ENCODE results near the gene HARBI1. TPM values are rescaled to one million over a fixed set of nuclear protein-coding genes. Genes with fewer than 3 reads are reported as not detected.

The HARBI1 gene
- total RNA-seq, 1 experiment from 2014 or later, result 6.3 TPM

DNA sequence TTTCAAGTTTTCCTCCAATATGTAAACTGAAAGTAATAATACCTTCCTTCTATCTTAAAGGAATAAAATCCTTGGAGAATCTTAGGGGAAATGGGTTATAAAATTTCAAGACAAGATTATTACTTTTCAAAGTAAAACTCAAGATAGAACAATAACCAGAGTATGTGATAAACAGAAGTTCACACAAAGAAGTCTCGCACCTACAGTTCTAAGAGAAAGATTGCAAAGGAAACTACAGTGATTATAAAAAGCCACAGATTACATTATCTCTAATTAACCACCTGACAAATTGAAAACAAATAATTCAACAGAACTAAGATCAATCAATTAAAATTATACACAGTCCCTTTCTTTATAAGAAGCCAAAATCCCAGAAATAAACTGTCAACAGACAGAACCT, 57.2 kb downstream of the HARBI1 start:
- no peak overlapping the region for H3K9ac ChIP-seq (ENCODE audit: extremely low read depth, insufficient read length, low read length)
- H3K4me1 Mint-ChIP-seq, result peaks cover 9 to 28% of the 10 kb centered on the region in 2 experiments

More for the DNA sequence above, 57.2 kb downstream of the HARBI1 start:
- no peak overlapping the region for H2BK12ac ChIP-seq (ENCODE audit: insufficient read length, low read depth, low read length)
- Mint-ChIP-seq H3K27me3 (ENCODE audit: low read depth) (no peaks in the 10 kb centered on the region), H3K36me3 (ENCODE audit: insufficient read depth in 1 of 3, low read depth in 3 of 3) (no peaks in the 10 kb centered on the region), H3K27ac (no peak overlapping the region), H3K9me3 (no peaks in the 10 kb centered on the region), H3K4me3 (no peak overlapping the region)
- H2BK15ac ChIP-seq (ENCODE audit: low read depth, low read length), result no peak overlapping the region
- WGBS (ENCODE audit: extremely low coverage, insufficient read length, low lambda C conversion rate), result no CpG with 5 or more reads among the region's 1 CpG
- peaks cover 1% of the 10 kb centered on the region; the same call in 1 of the 2 replicates for H3K4me1 ChIP-seq (ENCODE audit: insufficient read depth, low read length)
- H3K27me3 ChIP-seq (ENCODE audit: insufficient read depth, low read length), result no peaks in the 10 kb centered on the region
- H3K9me3 ChIP-seq (ENCODE audit: control insufficient read depth, low read depth, low read length), result no peaks in the 10 kb centered on the region
- no peak overlapping the region for H3K14ac ChIP-seq (ENCODE audit: insufficient read depth, low read length)
- H2AK5ac ChIP-seq (ENCODE audit: insufficient read length, low read length), result no peak overlapping the region
- H3K79me1 ChIP-seq (ENCODE audit: insufficient read depth, low read depth, low read length, poor library complexity, severe bottlenecking), result peaks cover 8% of the 10 kb centered on the region
- H3K23me2 ChIP-seq (ENCODE audit: insufficient read length, low read depth, low read length, poor library complexity, severe bottlenecking), result no peaks in the 10 kb centered on the region
- no peak overlapping the region for H2BK5ac ChIP-seq (ENCODE audit: insufficient read length, low read length)
- no peak overlapping the region for H4K8ac ChIP-seq (replicated peaks; ENCODE audit: insufficient read length, low read depth, low read length)
- no peak overlapping the region for H2AFZ ChIP-seq (ENCODE audit: low read length)
- peaks cover 1% of the 10 kb centered on the region; the same call in 1 of the 2 replicates for H3K79me2 ChIP-seq (ENCODE audit: insufficient read depth, low read length)
- no peak overlapping the region for H3T11ph ChIP-seq (ENCODE audit: low read length)
- H2BK20ac ChIP-seq (ENCODE audit: low read depth, low read length, poor library complexity, severe bottlenecking), result no peak overlapping the region
- no peaks in the 10 kb centered on the region for H4K20me1 ChIP-seq (ENCODE audit: control insufficient read depth, insufficient read depth, insufficient read length)
- no peak overlapping the region for H4K5ac ChIP-seq (ENCODE audit: insufficient read length, low read depth, low read length)
- no peak overlapping the region for H3K23ac ChIP-seq (ENCODE audit: insufficient read length, low read depth, low read length)
- no peak overlapping the region for H2BK120ac ChIP-seq (ENCODE audit: low read depth, low read length, poor library complexity, severe bottlenecking)
- no peak overlapping the region for H3K4me2 ChIP-seq (ENCODE audit: insufficient read depth, insufficient read length, low read length)
- DNase-seq, result no peak
- no peak overlapping the region for H3K27ac ChIP-seq (ENCODE audit: insufficient read length, low read depth, low read length)
- TF ChIP-seq, protein P1, sequence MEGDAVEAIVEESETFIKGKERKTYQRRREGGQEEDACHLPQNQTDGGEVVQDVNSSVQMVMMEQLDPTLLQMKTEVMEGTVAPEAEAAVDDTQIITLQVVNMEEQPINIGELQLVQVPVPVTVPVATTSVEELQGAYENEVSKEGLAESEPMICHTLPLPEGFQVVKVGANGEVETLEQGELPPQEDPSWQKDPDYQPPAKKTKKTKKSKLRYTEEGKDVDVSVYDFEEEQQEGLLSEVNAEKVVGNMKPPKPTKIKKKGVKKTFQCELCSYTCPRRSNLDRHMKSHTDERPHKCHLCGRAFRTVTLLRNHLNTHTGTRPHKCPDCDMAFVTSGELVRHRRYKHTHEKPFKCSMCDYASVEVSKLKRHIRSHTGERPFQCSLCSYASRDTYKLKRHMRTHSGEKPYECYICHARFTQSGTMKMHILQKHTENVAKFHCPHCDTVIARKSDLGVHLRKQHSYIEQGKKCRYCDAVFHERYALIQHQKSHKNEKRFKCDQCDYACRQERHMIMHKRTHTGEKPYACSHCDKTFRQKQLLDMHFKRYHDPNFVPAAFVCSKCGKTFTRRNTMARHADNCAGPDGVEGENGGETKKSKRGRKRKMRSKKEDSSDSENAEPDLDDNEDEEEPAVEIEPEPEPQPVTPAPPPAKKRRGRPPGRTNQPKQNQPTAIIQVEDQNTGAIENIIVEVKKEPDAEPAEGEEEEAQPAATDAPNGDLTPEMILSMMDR (conservative IDR thresholded peaks at IDR 0.05), result no peak
- H4K91ac ChIP-seq (ENCODE audit: insufficient read length, low read depth, low read length), result no peak overlapping the region
- no peak overlapping the region for H3K56ac ChIP-seq (ENCODE audit: insufficient read length, low read depth, low read length)
- H3K4ac ChIP-seq (ENCODE audit: low read depth, low read length), result no peak overlapping the region
- no peak overlapping the region for H3K18ac ChIP-seq (ENCODE audit: insufficient read length, low read depth, low read length)
